Caco-2 (cell line): ENCODE results near the gene CAMKMT. TPM values are rescaled to one million over a fixed set of nuclear protein-coding genes. Genes with fewer than 3 reads are reported as not detected.
A peak's percentile ranks its signal among the peaks of the same experiment; 100 is the strongest.

ENCODE experiments used
- BruUV-seq: library from RNA; stranded (reverse); fragments of 400-500 nt; replicated peaks from 2 replicates; lab custom pipeline; 2021; lab: Mats Ljungman, UMichigan
- CTCF ChIA-PET: fragments of 300-600 bp; sonication (Branson Sonifier 250); formaldehyde crosslinking; loops from one replicate; lab custom pipeline; 2022; ENCODE audit warnings: antibody characterized with exemption; lab: Charles Lee
- POLR2A ChIA-PET: fragments of 300-600 bp; sonication (Branson Sonifier 250); formaldehyde crosslinking; loops from one replicate; lab custom pipeline; 2022; ENCODE audit warnings: antibody characterized with exemption; lab: Charles Lee
- DNase-seq, 2 experiments: peaks; one replicate each; pipeline versions ENCODE4 v3.0.0 to v3.0.0-alpha.2; 2020 to 2022
- H3K27me3 ChIP-seq: replicated peaks from 2 replicates; pipeline ENCODE4 v1.6.0; 2011; ENCODE audit warnings: low read length; ENCODE audit not compliant: control insufficient read depth, insufficient read depth
- H3K36me3 ChIP-seq: 2 replicates; pipeline ENCODE4 v1.5.1; 2011; ENCODE audit warnings: low read length; ENCODE audit not compliant: control insufficient read depth, insufficient read depth
- H3K4me1 ChIP-seq: fragments of 250-450 bp; sonication (Bioruptor Pico); 2 replicates; pipeline ENCODE4 v1.5.1; 2020; ENCODE audit warnings: mild to moderate bottlenecking
- H3K4me3 ChIP-seq: 2 replicates; pipeline ENCODE4 v1.5.1; 2011; ENCODE audit warnings: low read depth, mild to moderate bottlenecking, control low read depth, low read length
- H3K9me3 ChIP-seq: fragments of 250-450 bp; sonication (Bioruptor Pico); 2 replicates; pipeline ENCODE4 v1.5.1; 2020; ENCODE audit warnings: mild to moderate bottlenecking, moderate library complexity
- H3K27ac Mint-ChIP-seq: one replicate; pipeline ENCODE4 v1.8.0; 2022; ENCODE audit warnings: mixed read lengths; ENCODE audit not compliant: unreplicated experiment
- H3K27me3 Mint-ChIP-seq: one replicate; pipeline ENCODE4 v1.8.0; 2022; ENCODE audit warnings: mixed read lengths; ENCODE audit not compliant: insufficient read depth, unreplicated experiment
- H3K36me3 Mint-ChIP-seq: one replicate; pipeline ENCODE4 v1.8.0; 2022; ENCODE audit warnings: mild to moderate bottlenecking, mixed read lengths; ENCODE audit not compliant: insufficient read depth, unreplicated experiment
- H3K4me1 Mint-ChIP-seq: one replicate; pipeline ENCODE4 v1.8.0; 2022; ENCODE audit warnings: low read depth, mixed read lengths; ENCODE audit not compliant: unreplicated experiment
- H3K4me3 Mint-ChIP-seq: one replicate; pipeline ENCODE4 v1.8.0; 2022; ENCODE audit warnings: mild to moderate bottlenecking, moderate library complexity, mixed read lengths; ENCODE audit not compliant: unreplicated experiment
- H3K9me3 Mint-ChIP-seq: one replicate; pipeline ENCODE4 v1.8.0; 2022; ENCODE audit warnings: mixed read lengths; ENCODE audit not compliant: unreplicated experiment
- CTCF ChIP-seq, 2 experiments: fragments of 200-600 bp in 1 of 2; IDR thresholded peaks; 1 replicate in 1 of 2; 2 replicates in 1 of 2; pipeline versions ENCODE4 v1.5.1 to v1.8.0; 2011 to 2022; ENCODE audit warnings: antibody characterized with exemption in 1 of 2, control low read depth in 1 of 2, inconsistent platforms in 1 of 2, low read depth in 1 of 2, low read length in 1 of 2, mild to moderate bottlenecking in 1 of 2, moderate library complexity in 1 of 2; ENCODE audit not compliant: insufficient read depth in 1 of 2, severe bottlenecking in 1 of 2, unreplicated experiment in 1 of 2
- intact Hi-C: fragments of 100-400 bp; cut with micrococcal nuclease; formaldehyde crosslinking; loops from one replicate; pipeline ENCODE4 v1.10.0; 2022; ENCODE audit not compliant: unreplicated experiment
- total RNA-seq: library from RNA; stranded (reverse); gene quantifications from 2 replicates; pipeline ENCODE4 v1.2.3, GENCODE V29; 2022

Gene CAMKMT
- total RNA-seq, 1 experiment from 2014 or later: 25.2 TPM

GRCh38 chr2:44335806-44336538 lies 25.8 kb upstream of the CAMKMT start:
- H3K4me3 Mint-ChIP-seq: no peak overlapping the region

DNA sequence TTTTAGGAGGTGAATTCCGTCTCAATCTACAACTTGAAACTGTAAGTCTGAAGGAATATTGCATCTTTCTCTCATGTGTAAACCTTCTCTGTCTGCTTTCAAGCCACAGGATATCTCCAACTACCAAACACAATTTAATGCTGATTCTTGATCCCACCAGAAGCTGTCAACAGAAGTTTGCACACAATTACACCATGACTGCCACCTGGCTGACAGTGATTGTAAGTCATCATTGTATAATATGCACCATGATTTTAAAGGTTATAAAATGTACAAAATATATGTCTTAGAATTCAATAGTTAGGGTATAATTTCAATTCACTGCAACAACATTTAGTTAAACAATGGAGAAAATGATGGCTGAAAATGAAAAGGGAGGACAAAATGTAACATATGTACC lies 18.9 kb upstream of the CAMKMT start:
- H3K4me3 ChIP-seq: no peak overlapping the region
- no peaks in the 10 kb centered on the region for H3K9me3 Mint-ChIP-seq
- H3K4me3 Mint-ChIP-seq: no peak overlapping the region
- H3K27me3 Mint-ChIP-seq: no peaks in the 10 kb centered on the region
- no peaks in the 10 kb centered on the region for H3K4me1 Mint-ChIP-seq
- H3K9me3 ChIP-seq: no peaks in the 10 kb centered on the region
- DNase-seq: peak in 1 of 2 experiments; percentile 43
- H3K36me3 Mint-ChIP-seq: peaks cover 23% of the 10 kb centered on the region
- BruUV-seq: no TSS peak
- POLR2A ChIA-PET: no interaction called here
- no peaks in the 10 kb centered on the region for H3K4me1 ChIP-seq
- H3K27ac Mint-ChIP-seq: no peak overlapping the region
- no peaks in the 10 kb centered on the region for H3K27me3 ChIP-seq
- TF ChIP-seq CTCF (IDR thresholded peaks at IDR 0.05; ENCODE audit: insufficient read depth in 1 of 2, low read depth in 1 of 2, low read length in 1 of 2, severe bottlenecking in 1 of 2, unreplicated experiment in 1 of 2): peak; percentile 46 to 47
- intact Hi-C loops: loop anchor here (1.0 to 2.0 kb wide), 5 partner anchors 52 to 299 kb away; no protein-coding TSS in a partner anchor
- H3K36me3 ChIP-seq: no peaks in the 10 kb centered on the region
- CTCF ChIA-PET: interaction anchor here (0.9 to 2.0 kb wide), 7 partner anchors 19 to 299 kb away, joined by 4 to 9 read pairs (median 5); partner anchors contain the start of genes CAMKMT and PREPL

More at GRCh38 chr2:44335806-44336538, 25.8 kb upstream of the CAMKMT start:
- intact Hi-C loops: loop anchor here (2.0 kb wide), 1 partner anchor 25 kb away; the partner anchor contains the start of genes CAMKMT and PREPL
- BruUV-seq: no TSS peak
- CTCF ChIA-PET: no interaction called here
- peaks cover 14% of the 10 kb centered on the region for H3K4me1 ChIP-seq
- H3K27ac Mint-ChIP-seq: no peak overlapping the region
- no peak for TF ChIP-seq CTCF (IDR thresholded peaks at IDR 0.05; ENCODE audit: insufficient read depth in 1 of 2, low read depth in 1 of 2, low read length in 1 of 2, severe bottlenecking in 1 of 2, unreplicated experiment in 1 of 2)
- no peak overlapping the region for H3K4me3 ChIP-seq
- H3K36me3 Mint-ChIP-seq: peaks cover 19% of the 10 kb centered on the region
- H3K27me3 Mint-ChIP-seq: no peaks in the 10 kb centered on the region
- no peaks in the 10 kb centered on the region for H3K27me3 ChIP-seq
- no peaks in the 10 kb centered on the region for H3K9me3 ChIP-seq
- POLR2A ChIA-PET: no interaction called here
- DNase-seq: no peak
- peaks cover 1% of the 10 kb centered on the region for H3K4me1 Mint-ChIP-seq
- H3K9me3 Mint-ChIP-seq: no peaks in the 10 kb centered on the region
- no peaks in the 10 kb centered on the region for H3K36me3 ChIP-seq

DNA sequence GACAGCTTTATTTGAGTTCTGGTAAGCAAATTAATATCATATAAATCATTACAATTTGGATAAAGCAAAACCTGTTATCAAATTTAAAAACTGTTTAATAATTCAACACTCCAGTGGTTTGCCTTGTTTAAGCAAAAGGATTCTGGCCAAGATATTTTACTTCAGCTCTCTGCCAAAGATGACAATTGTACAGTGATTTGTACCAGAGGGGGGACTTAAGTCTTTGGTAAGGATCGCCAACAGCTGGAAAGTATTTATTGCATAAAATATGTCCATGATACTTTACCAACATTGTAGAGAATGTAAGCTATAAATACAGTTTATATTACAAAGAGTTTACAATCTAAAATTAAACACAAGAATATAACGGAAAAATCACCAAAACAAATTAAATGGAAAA lies 14.2 kb upstream of the CAMKMT start:
- DNase-seq: no peak
- no peaks in the 10 kb centered on the region for H3K27me3 ChIP-seq
- no peak overlapping the region for H3K4me3 ChIP-seq
- no peaks in the 10 kb centered on the region for H3K4me1 ChIP-seq
- H3K9me3 ChIP-seq: no peaks in the 10 kb centered on the region
- TF ChIP-seq CTCF (IDR thresholded peaks at IDR 0.05; ENCODE audit: insufficient read depth in 1 of 2, low read depth in 1 of 2, low read length in 1 of 2, severe bottlenecking in 1 of 2, unreplicated experiment in 1 of 2): no peak
- intact Hi-C loops: no loop called here
- peaks cover 5% of the 10 kb centered on the region for H3K4me1 Mint-ChIP-seq
- no peak overlapping the region for H3K27ac Mint-ChIP-seq
- H3K36me3 Mint-ChIP-seq: peaks cover 14% of the 10 kb centered on the region
- no peaks in the 10 kb centered on the region for H3K9me3 Mint-ChIP-seq
- no peaks in the 10 kb centered on the region for H3K36me3 ChIP-seq
- H3K27me3 Mint-ChIP-seq: no peaks in the 10 kb centered on the region
- BruUV-seq: no TSS peak
- ChIA-PET CTCF (interaction anchor here (1.1 kb wide), 2 partner anchors 14 kb away, joined by 3 read pairs; partner anchors contain the start of genes CAMKMT and PREPL), POLR2A (no interaction called here)
- no peak overlapping the region for H3K4me3 Mint-ChIP-seq
